Mucosa of descending colon (tissue), 3 donors: Measurements from ENCODE around the gene SORCS1. TPM values are rescaled to one million over a fixed set of nuclear protein-coding genes. Genes with fewer than 3 reads are reported as not detected.

Experiments
- ATAC-seq: fragments of 200-7000 bp; cut with Tn5 transposase; one replicate; pipeline ENCODE4 v1.9.1; 2020; ENCODE audit warnings: mild to moderate bottlenecking, moderate library complexity
- DNase-seq, 3 donors: peaks; one replicate each; pipeline ENCODE4 v3.0.0-alpha.2; 2020
- H3K36me3 ChIP-seq: fragments of 200-600 bp; one replicate; pipeline ENCODE4 v1.8.0; 2021; ENCODE audit warnings: low read depth, mild to moderate bottlenecking
- H3K4me1 ChIP-seq: fragments of 200-600 bp; one replicate; pipeline ENCODE4 v1.8.0; 2021; ENCODE audit warnings: low read depth, mild to moderate bottlenecking
- H3K4me3 ChIP-seq: fragments of 200-600 bp; one replicate; pipeline ENCODE4 v1.8.0; 2021; ENCODE audit warnings: mild to moderate bottlenecking
- H3K9me3 ChIP-seq: fragments of 200-600 bp; one replicate; pipeline ENCODE4 v1.8.0; 2021; ENCODE audit warnings: mild to moderate bottlenecking
- intact Hi-C, 2 donors: fragments of 100-400 bp; cut with DNase I in 1 of 2; cut with micrococcal nuclease in 1 of 2; formaldehyde crosslinking; loops; one replicate each; pipeline versions ENCODE4 v1.11.0 to v1.11.1; 2022; cut with DNase I, micrococcal nuclease
- total RNA-seq, 3 donors: library from RNA; stranded (reverse); fragmentation: NEBNext Ultra II Directional in 2 of 3; extraction: Animal tissue kit (Norgen Biotek cat#: 25700) in 2 of 3; gene quantifications; one replicate each; pipeline versions ENCODE4 v1.2.1 to v1.2.4, GENCODE V29; 2021 to 2023
- TF ChIP-seq, protein P1 (sequence below): fragments of 200-600 bp; IDR thresholded peaks from one replicate; pipeline ENCODE4 v1.8.0; 2022; ENCODE audit warnings: antibody characterized with exemption, mild to moderate bottlenecking
- donor health status: DM: no; HTN: no; CAD: no; lungs with moderate emphysema.
- donor health status: DM: no; HTN: no; CAD: no.
- donor health status: DM: no; HTN: yes; CAD: no.

Gene SORCS1
- total RNA-seq, 3 donors from 2014 or later = 0.80 to 13.2 (median 0.93) TPM

DNA sequence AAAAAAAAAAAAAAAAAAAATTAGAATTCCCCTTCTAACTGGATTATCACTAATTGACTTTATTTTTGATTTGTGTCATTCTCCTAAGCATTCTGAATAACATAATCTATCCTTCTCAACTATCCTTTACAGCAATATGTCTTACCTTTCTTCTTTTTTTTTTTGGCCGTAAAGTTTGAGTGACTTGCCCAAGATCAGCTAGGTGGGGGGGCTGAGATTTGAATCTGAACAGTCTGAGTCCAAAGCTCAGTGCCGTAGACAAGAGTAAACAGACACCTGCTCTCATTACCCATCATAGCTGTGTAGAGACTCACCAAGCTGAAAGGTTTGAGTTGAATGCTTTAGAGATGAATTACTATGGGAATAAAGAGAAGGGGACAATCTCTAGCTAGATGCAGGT, 192.1 kb downstream of the SORCS1 start:
- DNase-seq = peak in 1 of 3 donors; percentile 43
- intact Hi-C loops = no loop called here
- no peak overlapping the region for H3K4me3 ChIP-seq
- ATAC-seq = peak; percentile 70
- H3K9me3 ChIP-seq = no peaks in the 10 kb centered on the region
- peaks cover 8% of the 10 kb centered on the region for H3K4me1 ChIP-seq
- TF ChIP-seq, protein P1, sequence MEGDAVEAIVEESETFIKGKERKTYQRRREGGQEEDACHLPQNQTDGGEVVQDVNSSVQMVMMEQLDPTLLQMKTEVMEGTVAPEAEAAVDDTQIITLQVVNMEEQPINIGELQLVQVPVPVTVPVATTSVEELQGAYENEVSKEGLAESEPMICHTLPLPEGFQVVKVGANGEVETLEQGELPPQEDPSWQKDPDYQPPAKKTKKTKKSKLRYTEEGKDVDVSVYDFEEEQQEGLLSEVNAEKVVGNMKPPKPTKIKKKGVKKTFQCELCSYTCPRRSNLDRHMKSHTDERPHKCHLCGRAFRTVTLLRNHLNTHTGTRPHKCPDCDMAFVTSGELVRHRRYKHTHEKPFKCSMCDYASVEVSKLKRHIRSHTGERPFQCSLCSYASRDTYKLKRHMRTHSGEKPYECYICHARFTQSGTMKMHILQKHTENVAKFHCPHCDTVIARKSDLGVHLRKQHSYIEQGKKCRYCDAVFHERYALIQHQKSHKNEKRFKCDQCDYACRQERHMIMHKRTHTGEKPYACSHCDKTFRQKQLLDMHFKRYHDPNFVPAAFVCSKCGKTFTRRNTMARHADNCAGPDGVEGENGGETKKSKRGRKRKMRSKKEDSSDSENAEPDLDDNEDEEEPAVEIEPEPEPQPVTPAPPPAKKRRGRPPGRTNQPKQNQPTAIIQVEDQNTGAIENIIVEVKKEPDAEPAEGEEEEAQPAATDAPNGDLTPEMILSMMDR = no peak
- no peaks in the 10 kb centered on the region for H3K36me3 ChIP-seq

DNA sequence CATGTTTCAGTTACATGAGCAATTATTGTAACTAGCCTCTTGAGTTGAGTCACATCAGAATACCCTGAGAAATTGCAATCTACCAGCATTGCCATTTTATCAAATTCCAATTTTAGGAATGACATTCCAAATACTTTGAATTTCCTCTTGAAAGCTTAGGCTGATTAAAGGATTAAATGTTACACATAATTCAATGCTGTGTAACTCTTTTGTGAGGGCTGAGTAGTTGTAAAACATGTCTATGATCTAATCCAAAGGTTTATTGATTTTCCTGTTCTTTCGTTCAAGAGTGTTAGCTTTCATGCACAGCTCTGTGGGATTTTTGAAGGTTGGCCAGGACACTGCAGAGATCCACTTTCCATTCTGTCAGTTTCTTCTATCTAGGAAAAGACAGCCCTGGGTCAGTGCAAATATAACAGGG, 193.1 kb downstream of the SORCS1 start:
- no peaks in the 10 kb centered on the region for H3K9me3 ChIP-seq
- H3K4me3 ChIP-seq = no peak overlapping the region
- TF ChIP-seq, protein P1 = no peak
- DNase-seq (no peak), ATAC-seq (peak; percentile 33)
- H3K4me1 ChIP-seq = peaks cover 8% of the 10 kb centered on the region
- intact Hi-C loops = no loop called here
- H3K36me3 ChIP-seq = no peaks in the 10 kb centered on the region

DNA sequence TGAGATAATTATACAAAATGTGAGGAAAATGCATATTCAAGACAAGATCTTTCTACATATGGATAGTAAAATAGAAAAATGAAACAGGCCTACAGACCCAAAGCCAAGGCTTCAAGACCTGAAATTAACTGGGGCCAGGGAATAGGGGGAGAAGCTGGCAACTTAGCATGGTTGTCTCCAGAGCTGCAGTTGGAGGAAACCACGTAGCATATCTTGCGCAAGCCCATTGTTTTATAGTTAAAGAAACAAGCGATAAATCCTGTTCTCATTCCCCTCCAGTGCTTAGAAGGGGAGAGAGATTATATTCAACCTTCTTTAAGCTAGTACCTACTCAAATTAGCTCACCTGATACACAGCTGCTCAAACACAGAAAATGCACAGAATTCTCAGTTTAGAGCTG, 197.1 kb downstream of the SORCS1 start:
- intact Hi-C loops = no loop called here
- no peak overlapping the region for H3K4me3 ChIP-seq
- no peaks in the 10 kb centered on the region for H3K9me3 ChIP-seq
- peaks cover 8% of the 10 kb centered on the region for H3K4me1 ChIP-seq
- TF ChIP-seq, protein P1 = no peak
- ATAC-seq = peak; percentile 60
- DNase-seq = no peak
- H3K36me3 ChIP-seq = no peaks in the 10 kb centered on the region

DNA sequence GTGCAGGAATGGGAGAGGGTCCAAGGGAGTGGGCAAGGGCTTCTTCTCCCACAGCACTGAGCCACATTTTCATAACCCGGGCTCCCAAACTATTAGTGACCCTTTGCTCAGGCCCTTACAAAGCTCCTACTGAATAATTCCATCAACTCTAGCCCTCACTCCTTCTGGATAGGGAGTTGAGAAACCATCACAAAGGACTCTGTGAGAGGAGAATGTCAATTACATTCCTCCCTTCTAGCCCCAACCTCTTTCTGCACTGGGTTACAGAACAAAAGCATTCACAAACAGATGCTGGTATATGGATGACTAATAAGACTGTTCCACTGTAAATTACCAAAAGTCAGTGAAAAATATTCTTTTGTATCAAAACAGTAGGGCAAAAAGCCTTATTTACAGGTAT, 203.7 kb downstream of the SORCS1 start:
- TF ChIP-seq, protein P1 = no peak
- no peaks in the 10 kb centered on the region for H3K9me3 ChIP-seq
- H3K4me1 ChIP-seq = no peaks in the 10 kb centered on the region
- no peak for DNase-seq
- no peaks in the 10 kb centered on the region for H3K36me3 ChIP-seq
- no peak overlapping the region for H3K4me3 ChIP-seq
- ATAC-seq = no peak
- intact Hi-C loops = no loop called here

DNA sequence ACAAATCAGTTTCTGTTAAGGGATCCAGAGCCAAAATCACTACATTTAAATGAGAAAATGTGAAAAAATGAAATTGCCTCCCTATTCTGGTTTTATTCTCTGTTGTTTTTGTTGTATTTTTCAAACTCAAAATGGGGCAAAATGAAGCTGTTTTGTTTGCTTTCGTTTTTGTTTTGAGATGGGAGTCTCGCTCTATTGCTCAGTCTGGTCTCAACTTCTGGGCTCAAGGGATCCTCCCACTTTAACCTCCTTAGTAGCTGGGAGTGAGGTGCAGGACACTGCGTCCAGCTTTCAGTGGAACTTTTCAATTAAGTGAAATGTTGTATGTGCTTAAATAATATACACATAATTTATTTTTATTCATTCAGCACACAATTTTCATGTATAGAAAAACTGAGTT, 205.0 kb downstream of the SORCS1 start:
- Histone ChIP-seq H3K4me1 (no peaks in the 10 kb centered on the region), H3K36me3 (no peaks in the 10 kb centered on the region), H3K9me3 (no peaks in the 10 kb centered on the region), H3K4me3 (no peak overlapping the region)
- no peak for DNase-seq
- no peak for ATAC-seq
- intact Hi-C loops = no loop called here
- TF ChIP-seq, protein P1 = no peak
